GM19468 (cell line): ENCODE results near the gene FAM81A.
"Not testable (repeated sequence)": the region's sequence is repeated elsewhere in the genome, so short reads cannot be mapped to it uniquely, and the experiment has no call there.

ENCODE experiments used
- ATAC-seq: cut with Tn5 transposase; IDR thresholded peaks from one replicate; pipeline ENCODE4 v1.9.1; 2021; ENCODE audit warnings: mild to moderate bottlenecking, moderate library complexity, moderate number of reproducible peaks; ENCODE audit not compliant: unreplicated experiment; ENCODE audit errors: extremely low read depth

FAM81A gene

GRCh38 chr15:59473226-59473625, 35.2 kb downstream of the FAM81A start:
- no peak for ATAC-seq

DNA sequence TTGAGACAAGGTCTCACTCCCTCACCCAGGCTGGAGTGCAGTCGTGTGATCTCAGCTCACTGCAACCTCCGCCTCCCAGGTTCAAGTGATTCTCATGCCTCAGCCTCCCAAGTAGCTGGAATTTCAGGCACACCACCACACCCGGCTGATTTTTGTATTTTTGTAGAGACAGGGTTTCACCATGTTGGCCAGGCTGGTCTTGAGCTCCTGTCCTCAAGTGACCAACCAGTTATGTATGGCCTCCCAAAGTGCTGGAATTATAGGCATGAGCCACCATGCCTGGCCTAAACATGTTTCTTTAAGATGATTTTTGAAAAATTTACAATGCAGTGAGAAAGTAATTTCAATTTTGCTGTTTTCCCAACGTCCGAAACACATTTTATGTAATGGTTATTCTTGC, 37.2 kb downstream of the FAM81A start:
- not testable (repeated sequence) for ATAC-seq

GRCh38 chr15:59484399-59484798, 46.4 kb downstream of the FAM81A start:
- no peak for ATAC-seq

GRCh38 chr15:59485036-59485435, 47.0 kb downstream of the FAM81A start:
- no peak for ATAC-seq

DNA sequence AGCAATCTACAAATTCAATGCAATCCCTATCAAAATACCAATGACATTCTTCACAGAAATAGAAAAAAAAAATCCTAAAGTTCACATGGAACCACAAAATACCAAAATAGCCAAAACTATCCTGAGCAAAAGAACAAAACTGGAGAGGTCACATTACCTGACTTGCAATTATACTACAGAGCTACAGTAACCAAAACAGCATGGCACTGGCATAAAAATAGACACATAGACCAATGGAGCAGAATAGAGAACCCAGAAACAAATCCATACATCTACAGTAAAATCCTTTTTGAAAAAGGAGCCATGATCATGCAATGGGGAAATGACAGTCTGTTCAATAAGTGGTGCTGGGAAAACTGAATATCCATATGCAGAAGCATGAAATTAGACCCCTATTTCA, 51.5 kb downstream of the FAM81A start:
- not testable (repeated sequence) for ATAC-seq

- no peak for ATAC-seq
Observed at GRCh38 chr15:59491062-59491461, 53.1 kb downstream of the FAM81A start.

- no peak for ATAC-seq
Observed at GRCh38 chr15:59492389-59493377, 54.7 kb downstream of the FAM81A start.

DNA sequence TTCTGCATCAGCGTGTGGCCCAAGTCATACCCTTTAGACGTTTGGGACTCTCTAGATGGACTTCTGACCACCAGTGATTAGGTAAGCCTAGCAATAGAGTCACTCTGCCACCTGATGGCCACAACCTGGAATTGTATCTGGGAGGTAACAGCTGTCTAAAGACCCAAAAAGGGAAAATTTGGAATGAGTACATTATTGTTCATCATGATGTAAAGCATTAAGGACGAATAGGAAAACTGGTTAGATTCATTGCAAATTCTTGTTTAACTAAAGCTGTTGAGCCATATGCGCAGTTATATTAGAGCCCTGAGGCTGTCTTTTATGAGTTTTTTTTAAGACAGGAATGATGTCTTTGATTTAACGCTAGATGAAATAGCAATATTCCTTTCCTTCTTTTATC, 63.6 kb downstream of the FAM81A start:
- no peak for ATAC-seq

- ATAC-seq = no peak
Observed at GRCh38 chr15:59515190-59515589, 77.2 kb downstream of the FAM81A start.

DNA sequence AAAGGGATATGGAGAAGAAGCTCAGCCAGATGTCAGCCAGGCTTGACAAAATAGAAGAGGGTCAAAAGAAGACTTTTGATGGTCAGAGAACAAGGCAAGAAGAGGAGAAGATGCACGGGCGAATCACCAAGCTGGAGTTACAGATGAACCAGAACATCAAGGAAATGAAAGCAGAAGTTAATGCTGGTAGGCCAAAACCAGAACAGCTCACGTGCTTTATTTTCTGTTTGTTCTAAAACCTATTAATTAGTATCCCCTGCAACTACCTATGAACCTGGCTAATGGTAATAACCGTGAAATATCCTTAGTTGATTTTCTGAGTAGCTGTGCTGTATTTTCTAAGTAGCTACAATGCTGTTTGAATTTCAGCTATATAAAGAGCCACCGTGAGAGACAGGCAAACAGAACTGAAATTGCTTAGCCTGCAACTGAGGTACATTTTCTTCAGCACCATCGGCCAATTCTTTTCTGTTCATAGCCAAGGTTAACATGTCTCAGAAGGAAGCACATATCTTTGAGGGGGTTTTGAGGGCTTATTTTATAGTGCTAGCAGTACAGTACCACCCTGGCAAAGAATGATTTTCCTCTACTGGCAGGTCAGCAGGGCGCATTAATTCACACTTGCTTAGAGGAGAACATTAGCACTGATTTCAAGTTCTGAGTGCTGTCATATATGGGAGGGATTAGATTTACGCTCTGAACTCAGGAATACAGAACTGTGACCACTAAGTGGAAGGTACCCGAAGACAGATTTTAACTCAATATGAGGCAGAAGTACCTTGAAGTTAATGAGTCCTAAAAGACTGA, 78.9 kb downstream of the FAM81A start:
- peak; percentile 54 for ATAC-seq

- ATAC-seq = no peak
Observed at GRCh38 chr15:59519329-59519728, 81.3 kb downstream of the FAM81A start.

GRCh38 chr15:59521443-59521842, 83.5 kb downstream of the FAM81A start:
- no peak for ATAC-seq

DNA sequence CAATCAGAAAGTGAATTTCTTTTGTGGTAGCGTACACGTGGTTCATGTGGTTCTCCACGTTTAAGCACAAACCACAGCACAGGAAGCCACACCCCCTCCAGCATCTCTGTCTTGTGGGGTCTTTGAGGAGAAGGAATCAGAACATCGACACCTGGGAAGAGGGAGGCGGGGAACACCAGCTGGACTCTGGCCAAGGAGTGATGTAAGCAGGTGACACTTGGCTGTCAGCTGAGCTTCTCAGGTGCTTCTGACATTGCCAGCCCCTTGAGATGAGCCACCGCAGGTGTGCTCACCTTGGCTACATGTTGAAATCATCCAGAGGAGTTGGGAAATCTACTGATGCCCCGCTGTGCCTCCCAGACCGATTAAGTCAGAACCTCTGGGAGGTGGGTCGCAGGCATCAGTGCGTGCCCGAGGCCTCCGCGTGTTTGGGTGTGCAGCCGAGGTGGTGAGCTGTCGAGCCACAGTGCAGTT, 85.0 kb downstream of the FAM81A start:
- ATAC-seq = no peak

- no peak for ATAC-seq
Observed at GRCh38 chr15:59523702-59524101, 85.7 kb downstream of the FAM81A start.

DNA sequence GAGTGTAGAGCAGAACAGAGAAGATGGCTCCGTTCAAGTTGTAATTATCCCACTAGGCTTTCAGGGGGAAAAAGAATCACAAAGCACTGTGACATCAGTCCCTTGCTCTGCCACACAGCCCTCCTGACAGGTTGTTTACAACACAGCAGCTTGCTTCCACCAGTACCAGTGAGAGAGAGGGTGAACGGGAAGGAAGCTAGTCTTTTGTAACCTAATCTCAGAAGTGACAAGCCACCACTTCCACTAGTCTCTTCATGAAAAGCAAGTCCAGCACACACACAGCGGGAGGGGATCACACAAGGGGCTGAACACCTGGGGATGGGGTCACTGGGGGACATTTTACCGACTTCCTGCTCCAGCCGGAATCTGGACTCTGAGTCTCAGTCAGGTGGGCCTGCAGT, 86.3 kb downstream of the FAM81A start:
- ATAC-seq = no peak

- not testable (repeated sequence) for ATAC-seq
Observed at GRCh38 chr15:59526466-59526865, 88.5 kb downstream of the FAM81A start.

GRCh38 chr15:59528429-59528828, 90.4 kb downstream of the FAM81A start:
- no peak for ATAC-seq

GRCh38 chr15:59528961-59529402, 91.0 kb downstream of the FAM81A start:
- no peak for ATAC-seq

DNA sequence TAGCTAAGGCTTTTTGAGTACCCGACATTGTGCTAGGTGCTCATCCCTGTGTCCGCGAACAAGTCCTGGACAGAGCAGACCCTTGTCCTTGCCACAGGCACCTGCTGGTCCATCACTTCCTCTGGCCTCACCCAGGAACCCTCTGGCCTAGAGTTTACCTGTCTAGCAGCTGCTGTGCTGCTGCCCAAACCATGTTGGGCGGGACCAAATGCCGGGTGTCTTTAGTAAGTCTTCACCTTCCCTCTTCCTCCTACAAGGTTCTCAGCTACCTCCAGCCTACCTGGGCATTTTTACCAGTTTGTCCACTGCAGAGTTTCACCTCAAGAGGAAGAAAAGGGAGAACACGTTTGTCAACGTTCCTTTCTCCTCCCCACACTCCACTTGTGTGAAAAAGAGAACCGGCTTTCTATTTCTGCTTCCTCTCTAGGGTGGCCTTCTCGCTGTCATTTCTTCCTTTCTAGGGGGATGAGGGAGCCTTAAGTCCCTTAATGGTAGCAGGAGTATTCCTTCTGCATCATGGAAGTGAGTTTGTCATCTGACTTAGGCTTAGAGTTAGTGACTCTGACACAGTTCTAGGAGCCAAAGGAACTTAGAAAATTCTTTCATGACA, 93.2 kb downstream of the FAM81A start:
- ATAC-seq = no peak

GRCh38 chr15:59532770-59533379, 94.9 kb downstream of the FAM81A start:
- ATAC-seq = no peak
